ENCODE measurements around the gene SIRT6. TPM values are rescaled to one million over a fixed set of nuclear protein-coding genes. Genes with fewer than 3 reads are reported as not detected.
"Not testable (repeated sequence)": the region's sequence is repeated elsewhere in the genome, so short reads cannot be mapped to it uniquely, and the experiment has no call there.

Gene SIRT6
- 9.3 TPM for total RNA-seq
- long read RNA-seq, partial matches to known transcripts: 0 of 3 reads
- long read RNA-seq, other reads (novel, unspliced or antisense): 1 of 3 reads

GRCh38 chr19:4182084-4182810 lies at the start of gene SIRT6, which contains the start of gene ANKRD24:
Gene SIRT6, minus strand, starts transcription at chr19:4182563. Its CDS starts 24 bp downstream, at chr19:4182539.
Gene ANKRD24, plus strand, starts transcription at chr19:4182689. Its CDS starts 3,737 bp downstream, at chr19:4186426.
- ATAC-seq (peak; percentile 98), DNase-seq (peak; percentile 98)
- intact Hi-C loops (cut with micrococcal nuclease): no loop called here

- intact Hi-C loops (cut with micrococcal nuclease); DNase-seq; ATAC-seq: not testable (repeated sequence)
Observed at GRCh38 chr19:4232139-4232538, 49.8 kb upstream of the SIRT6 start.

- DNase-seq; intact Hi-C loops (cut with micrococcal nuclease); ATAC-seq: not testable (repeated sequence)
Observed at GRCh38 chr19:4231521-4231920, 49.2 kb upstream of the SIRT6 start.

- ATAC-seq: not testable (repeated sequence)
Observed at GRCh38 chr19:4230237-4230636, 47.9 kb upstream of the SIRT6 start.

GRCh38 chr19:4229179-4229931 lies 47.0 kb upstream of the SIRT6 start, which contains the start of gene EBI3:
Gene EBI3, plus strand, starts transcription at chr19:4229523. Its CDS starts 28 bp downstream, at chr19:4229551.
- ATAC-seq (peak; percentile 57), DNase-seq (peak; percentile 57)
- intact Hi-C loops (cut with micrococcal nuclease): no loop called here

More at GRCh38 chr19:4230237-4230636, 47.9 kb upstream of the SIRT6 start:
- DNase-seq; intact Hi-C loops (cut with micrococcal nuclease): not testable (repeated sequence)

GRCh38 chr19:4228765-4229178 lies 46.4 kb upstream of the SIRT6 start:
- intact Hi-C loops (cut with micrococcal nuclease): no loop called here
- ATAC-seq (no peak), DNase-seq (no peak)

- intact Hi-C loops (cut with micrococcal nuclease): no loop called here
- no peak for ATAC-seq
- DNase-seq: no peak
Observed at GRCh38 chr19:4227771-4228170, 45.4 kb upstream of the SIRT6 start.

GRCh38 chr19:4225885-4226284 lies 43.5 kb upstream of the SIRT6 start:
- DNase-seq (no peak), ATAC-seq (no peak)
- intact Hi-C loops (cut with micrococcal nuclease): no loop called here

- DNase-seq (no peak), ATAC-seq (no peak)
- intact Hi-C loops (cut with micrococcal nuclease): no loop called here
Observed at GRCh38 chr19:4224470-4224869, 42.1 kb upstream of the SIRT6 start.

- no peak for ATAC-seq
- no peak for DNase-seq
- intact Hi-C loops (cut with micrococcal nuclease): no loop called here
Observed at GRCh38 chr19:4220188-4220587, 37.8 kb upstream of the SIRT6 start.

GRCh38 chr19:4218523-4218922 lies 36.2 kb upstream of the SIRT6 start:
- DNase-seq, ATAC-seq: not testable (repeated sequence)

GRCh38 chr19:4217429-4218264 lies 35.3 kb upstream of the SIRT6 start:
- no peak for ATAC-seq
- no peak for DNase-seq
- intact Hi-C loops (cut with micrococcal nuclease): no loop called here

More at GRCh38 chr19:4218523-4218922, 36.2 kb upstream of the SIRT6 start:
- intact Hi-C loops (cut with micrococcal nuclease): not testable (repeated sequence)

GRCh38 chr19:4216846-4217245 lies 34.5 kb upstream of the SIRT6 start:
- intact Hi-C loops (cut with micrococcal nuclease): no loop called here
- ATAC-seq: no peak
- no peak for DNase-seq

- no peak for DNase-seq
- intact Hi-C loops (cut with micrococcal nuclease): no loop called here
- ATAC-seq: no peak
Observed at GRCh38 chr19:4215807-4216206, 33.4 kb upstream of the SIRT6 start.

GRCh38 chr19:4213116-4213515 lies 30.8 kb upstream of the SIRT6 start:
- no peak for DNase-seq
- no peak for ATAC-seq
- intact Hi-C loops (cut with micrococcal nuclease): no loop called here

- DNase-seq: no peak
- intact Hi-C loops (cut with micrococcal nuclease): no loop called here
- no peak for ATAC-seq
Observed at GRCh38 chr19:4210166-4210731, 27.9 kb upstream of the SIRT6 start.

- ATAC-seq (no peak), DNase-seq (no peak)
- intact Hi-C loops (cut with micrococcal nuclease): no loop called here
Observed at GRCh38 chr19:4208385-4209094, 26.2 kb upstream of the SIRT6 start.

GRCh38 chr19:4206818-4207484 lies 24.6 kb upstream of the SIRT6 start:
- DNase-seq: no peak

More at GRCh38 chr19:4206818-4207484, 24.6 kb upstream of the SIRT6 start:
- intact Hi-C loops (cut with micrococcal nuclease): no loop called here
- ATAC-seq: no peak

All from left ventricle myocardium superior (tissue), 1 donor.